BJ (cell line): ENCODE measurements around the gene TULP1. TPM values are rescaled to one million over a fixed set of nuclear protein-coding genes. Genes with fewer than 3 reads are reported as not detected.
"Not testable (repeated sequence)": the region's sequence is repeated elsewhere in the genome, so short reads cannot be mapped to it uniquely, and the experiment has no call there.

Experiments used
- CTCF ChIA-PET: fragments of 350-600 bp; formaldehyde crosslinking; extraction: SDS; loops from one replicate; lab custom pipeline; 2021; ENCODE audit warnings: antibody characterized with exemption, inconsistent platforms; lab: Yijun Ruan, JAX
- POLR2A ChIA-PET: fragments of 300-600 bp; sonication (Branson Sonifier 250); formaldehyde crosslinking; extraction: SDS; loops from one replicate; lab custom pipeline; 2021; ENCODE audit warnings: antibody characterized with exemption; lab: Charles Lee
- DNase-seq: peaks from one replicate; pipeline ENCODE4 v3.0.0-alpha.2; 2011; ENCODE audit warnings: low read depth
- H3K27me3 ChIP-seq: 2 replicates; pipeline ENCODE4 v1.6.0; 2011; ENCODE audit warnings: low read length; ENCODE audit not compliant: control insufficient read depth, insufficient read depth
- H3K36me3 ChIP-seq: 2 replicates; pipeline ENCODE4 v1.5.1; 2011; ENCODE audit warnings: low read length; ENCODE audit not compliant: control insufficient read depth, insufficient read depth
- H3K4me3 ChIP-seq: 2 replicates; pipeline ENCODE4 v1.5.1; 2011; ENCODE audit warnings: low read depth, mild to moderate bottlenecking, control low read depth, low read length
- CTCF ChIP-seq: IDR thresholded peaks from 2 replicates; pipeline ENCODE4 v1.5.1; 2011; ENCODE audit warnings: low read depth, mild to moderate bottlenecking, control low read depth, inconsistent platforms, low read length, moderate library complexity; ENCODE audit not compliant: insufficient read depth
- polyA plus RNA-seq: library from polyadenylated mRNA; depleted of rRNA; stranded (reverse); fragments of >200 nt; gene quantifications from 2 replicates; pipeline ENCODE4 v1.2.3, GENCODE V29; 2011

The TULP1 gene
- polyA plus RNA-seq, 1 experiment: not detected

GRCh38 chr6:35544769-35545361 is 32.2 kb upstream of the TULP1 start:
- Histone ChIP-seq H3K27me3 (0 out of 2 replicates have a peak, but pooled peaks cover 2% of the 10 kb centered on the region), H3K36me3 (no peaks in the 10 kb centered on the region), H3K4me3 (no peak overlapping the region)
- CTCF ChIA-PET: interaction anchor here (1.2 to 1.7 kb wide), 2 partner anchors 21 to 193 kb away, joined by 3 to 4 read pairs; no protein-coding TSS in a partner anchor
- POLR2A ChIA-PET: no interaction called here
- TF ChIP-seq CTCF: no peak
- DNase-seq: no peak

- Histone ChIP-seq H3K27me3 (0 out of 2 replicates have a peak, but pooled peaks cover 2% of the 10 kb centered on the region), H3K4me3 (no peak overlapping the region), H3K36me3 (no peaks in the 10 kb centered on the region)
- POLR2A ChIA-PET: no interaction called here
- CTCF ChIA-PET: interaction anchor here (0.7 to 2.0 kb wide), 5 partner anchors 9 to 194 kb away, joined by 3 to 5 read pairs (median 3); no protein-coding TSS in a partner anchor
- TF ChIP-seq CTCF: no peak
- no peak for DNase-seq
These were observed 30.9 kb upstream of the TULP1 start for GRCh38 chr6:35543459-35544193.

GRCh38 chr6:35541836-35542235 is 29.1 kb upstream of the TULP1 start:
- H3K36me3 ChIP-seq: no peaks in the 10 kb centered on the region
- no peak for TF ChIP-seq CTCF
- no peak overlapping the region for H3K4me3 ChIP-seq
- POLR2A ChIA-PET: interaction anchor here (0.5 kb wide), 1 partner anchor 70 kb away, joined by 3 read pairs; no protein-coding TSS in a partner anchor
- CTCF ChIA-PET: interaction anchor here (1.1 to 2.0 kb wide), 4 partner anchors 10 to 245 kb away, joined by 4 to 5 read pairs (median 4); no protein-coding TSS in a partner anchor
- no peak for DNase-seq
- H3K27me3 ChIP-seq: no peaks in the 10 kb centered on the region

GRCh38 chr6:35539223-35539622 is 26.5 kb upstream of the TULP1 start:
- ChIA-PET POLR2A (no interaction called here), CTCF (interaction anchor here (0.6 to 2.6 kb wide), 4 partner anchors 13 to 215 kb away, joined by 3 to 5 read pairs (median 4); no protein-coding TSS in a partner anchor)
- H3K36me3 ChIP-seq: no peaks in the 10 kb centered on the region

GRCh38 chr6:35535847-35536246 is 23.2 kb upstream of the TULP1 start:
- DNase-seq, H3K36me3 ChIP-seq, POLR2A ChIA-PET, H3K27me3 ChIP-seq, H3K4me3 ChIP-seq: not testable (repeated sequence)
- CTCF ChIA-PET: interaction anchor here (1.0 to 2.3 kb wide), 5 partner anchors 11 to 202 kb away, joined by 3 to 14 read pairs (median 5); no protein-coding TSS in a partner anchor

More at GRCh38 chr6:35539223-35539622, 26.5 kb upstream of the TULP1 start:
- DNase-seq: no peak
- Histone ChIP-seq H3K4me3 (no peak overlapping the region), H3K27me3 (peaks cover 4% of the 10 kb centered on the region; the same call in 1 of the 2 replicates)
- no peak for TF ChIP-seq CTCF
